ENCODE measurements around the gene CCL7.

The CCL7 gene

DNA sequence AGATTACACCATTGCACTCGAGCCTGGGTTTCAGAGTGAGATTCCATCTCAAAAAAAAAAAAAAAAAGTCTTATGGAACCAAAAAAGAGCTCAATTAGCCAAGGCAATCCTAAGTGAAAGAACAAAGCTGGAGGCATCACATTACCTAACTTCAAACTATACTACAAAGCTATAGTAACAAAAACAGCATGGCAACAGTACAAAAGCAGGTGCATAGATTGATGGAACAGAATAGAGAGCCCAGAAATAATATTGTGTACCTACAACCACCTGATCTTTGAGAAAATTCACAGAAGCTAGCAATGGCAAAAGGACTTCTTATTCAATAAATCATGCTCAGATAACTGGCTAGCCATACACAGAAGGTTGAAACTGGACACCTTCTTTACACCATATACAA, 39.7 kb upstream of the CCL7 start:
- no peaks in the 10 kb centered on the region for H3K27me3 ChIP-seq (replicated peaks; ENCODE audit: control insufficient read depth, insufficient read depth, low read length, poor library complexity, severe bottlenecking)
- no peaks in the 10 kb centered on the region for H3K36me3 ChIP-seq (ENCODE audit: control insufficient read depth, insufficient read depth, low read length)
- H3K4me1 ChIP-seq (ENCODE audit: control insufficient read depth, insufficient read depth, low read length, poor library complexity, severe bottlenecking) = no peaks in the 10 kb centered on the region
- no peak overlapping the region for H3K4me3 ChIP-seq (ENCODE audit: insufficient read depth, low read depth, low read length, poor library complexity, severe bottlenecking)
- no peak for DNase-seq
- no peaks in the 10 kb centered on the region for H3K9me3 ChIP-seq (ENCODE audit: control insufficient read depth, low read length)
- no peak overlapping the region for H3K27ac ChIP-seq (ENCODE audit: insufficient read depth, low read length, poor library complexity, severe bottlenecking)

DNA sequence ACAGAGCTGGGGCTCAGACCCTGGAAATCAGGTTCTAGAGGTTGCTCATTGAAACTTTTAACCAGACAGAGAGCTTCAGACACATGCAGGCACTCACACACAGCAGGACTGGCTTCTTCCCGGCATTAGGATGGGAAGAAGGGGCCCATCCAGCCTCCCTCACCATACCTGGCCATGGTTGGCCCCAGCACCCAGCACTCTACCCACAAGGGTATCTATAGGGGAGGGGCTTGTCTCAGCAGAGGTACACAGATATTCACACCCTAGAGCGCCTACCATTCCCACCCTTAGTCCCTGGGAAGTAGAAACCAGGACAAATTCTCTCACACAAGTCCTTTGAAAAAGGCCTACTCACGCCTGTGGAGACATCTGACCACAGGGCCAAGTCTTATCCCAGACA, 35.4 kb upstream of the CCL7 start:
- no peak for DNase-seq
- Histone ChIP-seq H3K4me1 (ENCODE audit: control insufficient read depth, insufficient read depth, low read length, poor library complexity, severe bottlenecking) (no peaks in the 10 kb centered on the region), H3K27ac (ENCODE audit: insufficient read depth, low read length, poor library complexity, severe bottlenecking) (no peak overlapping the region)

DNA sequence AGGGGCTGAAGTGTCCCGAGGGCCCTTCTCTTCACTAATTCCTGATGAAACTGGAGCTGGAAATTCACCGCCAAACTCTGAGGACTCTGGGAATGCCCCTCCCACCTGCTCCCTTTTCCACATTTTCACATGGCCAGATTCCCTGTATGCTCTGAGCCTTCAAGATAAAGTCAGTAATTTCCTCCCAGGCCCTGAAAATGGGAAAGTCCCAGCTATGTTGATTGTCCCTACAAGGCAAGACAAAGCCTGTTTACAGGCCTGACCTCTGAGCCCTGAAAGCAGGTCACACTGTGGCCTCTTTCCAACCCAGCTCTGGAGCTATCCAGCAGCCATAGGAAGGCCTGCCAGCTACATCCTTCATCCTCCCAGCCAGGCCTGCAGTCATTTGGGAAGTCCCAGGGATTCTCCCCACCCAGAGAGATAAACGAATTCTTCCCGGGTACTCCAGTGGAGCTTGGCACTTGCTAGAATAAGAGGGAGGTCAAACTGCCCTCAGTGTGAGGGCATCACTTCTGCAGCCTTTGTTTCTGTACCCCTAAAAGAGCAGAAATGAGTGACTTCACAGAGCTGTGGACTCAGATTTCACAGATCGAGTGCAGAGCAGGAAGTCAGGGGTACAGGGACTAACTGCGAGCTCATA, 34.5 kb upstream of the CCL7 start:
- no peaks in the 10 kb centered on the region for H3K4me1 ChIP-seq (ENCODE audit: control insufficient read depth, insufficient read depth, low read length, poor library complexity, severe bottlenecking)

More for the DNA sequence above, 35.4 kb upstream of the CCL7 start:
- H3K27me3 ChIP-seq (replicated peaks; ENCODE audit: control insufficient read depth, insufficient read depth, low read length, poor library complexity, severe bottlenecking) = no peaks in the 10 kb centered on the region
- no peaks in the 10 kb centered on the region for H3K36me3 ChIP-seq (ENCODE audit: control insufficient read depth, insufficient read depth, low read length)
- no peak overlapping the region for H3K4me3 ChIP-seq (ENCODE audit: insufficient read depth, low read depth, low read length, poor library complexity, severe bottlenecking)
- H3K9me3 ChIP-seq (ENCODE audit: control insufficient read depth, low read length) = no peaks in the 10 kb centered on the region

DNA sequence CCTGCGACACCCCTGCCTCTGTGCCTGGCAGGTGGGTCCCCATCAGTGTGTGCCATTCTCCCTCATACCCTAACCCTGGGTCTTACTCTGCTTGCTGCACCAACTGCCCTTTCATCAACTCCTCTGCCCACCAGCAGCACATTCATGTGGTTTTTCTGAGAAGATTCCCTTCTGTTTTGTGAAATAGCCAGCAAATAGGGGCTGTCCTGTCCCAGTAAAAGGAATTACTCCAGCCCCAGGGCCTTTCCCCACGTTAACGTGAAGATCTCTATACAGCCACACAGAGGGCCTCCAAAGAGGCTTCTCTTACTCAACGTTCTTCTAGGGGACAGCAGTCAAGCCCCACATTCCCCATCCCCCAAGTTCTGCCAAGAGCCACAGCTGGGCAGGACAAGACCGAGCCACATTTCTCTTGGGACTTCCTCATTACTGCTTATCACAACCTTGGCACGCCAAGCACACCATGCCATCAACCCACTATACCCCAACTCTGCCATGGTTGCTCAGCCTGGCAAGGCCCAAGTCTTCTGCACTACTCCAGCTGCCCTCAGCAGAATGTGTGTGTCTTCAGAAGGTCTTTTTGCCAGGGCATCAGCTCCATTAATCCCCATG, 33.6 kb upstream of the CCL7 start:
- Histone ChIP-seq H3K27me3 (replicated peaks; ENCODE audit: control insufficient read depth, insufficient read depth, low read length, poor library complexity, severe bottlenecking) (no peaks in the 10 kb centered on the region), H3K9me3 (ENCODE audit: control insufficient read depth, low read length) (no peaks in the 10 kb centered on the region), H3K4me1 (ENCODE audit: control insufficient read depth, insufficient read depth, low read length, poor library complexity, severe bottlenecking) (no peaks in the 10 kb centered on the region), H3K4me3 (ENCODE audit: insufficient read depth, low read depth, low read length, poor library complexity, severe bottlenecking) (no peak overlapping the region), H3K27ac (ENCODE audit: insufficient read depth, low read length, poor library complexity, severe bottlenecking) (no peak overlapping the region), H3K36me3 (ENCODE audit: control insufficient read depth, insufficient read depth, low read length) (no peaks in the 10 kb centered on the region)
- no peak for DNase-seq

More for the DNA sequence above, 34.5 kb upstream of the CCL7 start:
- no peaks in the 10 kb centered on the region for H3K27me3 ChIP-seq (replicated peaks; ENCODE audit: control insufficient read depth, insufficient read depth, low read length, poor library complexity, severe bottlenecking)
- H3K9me3 ChIP-seq (ENCODE audit: control insufficient read depth, low read length) = no peaks in the 10 kb centered on the region
- H3K36me3 ChIP-seq (ENCODE audit: control insufficient read depth, insufficient read depth, low read length) = no peaks in the 10 kb centered on the region
- DNase-seq = no peak
- H3K4me3 ChIP-seq (ENCODE audit: insufficient read depth, low read depth, low read length, poor library complexity, severe bottlenecking) = no peak overlapping the region
- no peak overlapping the region for H3K27ac ChIP-seq (ENCODE audit: insufficient read depth, low read length, poor library complexity, severe bottlenecking)

DNA sequence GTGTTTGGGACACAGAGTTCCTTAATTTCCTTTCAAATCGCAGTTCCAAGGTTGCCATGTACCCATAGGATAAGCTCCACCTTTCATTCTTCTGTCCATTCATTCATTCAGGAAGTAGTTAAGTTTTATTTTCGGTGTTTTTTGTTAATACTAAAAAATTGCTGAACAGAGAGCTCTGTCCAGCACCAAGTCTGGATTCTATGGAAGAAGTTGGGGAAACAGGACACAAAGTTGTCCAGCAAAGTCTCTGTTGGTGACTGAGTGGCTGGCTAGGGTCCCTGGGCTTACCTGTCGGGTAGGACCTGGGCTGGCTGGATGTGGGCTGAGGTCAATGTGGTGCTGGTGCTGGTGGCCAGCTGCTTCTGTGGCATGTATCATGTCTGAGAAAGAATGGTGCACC, 32.6 kb upstream of the CCL7 start:
- no peaks in the 10 kb centered on the region for H3K27me3 ChIP-seq (replicated peaks; ENCODE audit: control insufficient read depth, insufficient read depth, low read length, poor library complexity, severe bottlenecking)
- no peak overlapping the region for H3K27ac ChIP-seq (ENCODE audit: insufficient read depth, low read length, poor library complexity, severe bottlenecking)
- H3K4me1 ChIP-seq (ENCODE audit: control insufficient read depth, insufficient read depth, low read length, poor library complexity, severe bottlenecking) = no peaks in the 10 kb centered on the region
- H3K36me3 ChIP-seq (ENCODE audit: control insufficient read depth, insufficient read depth, low read length) = no peaks in the 10 kb centered on the region
- no peak overlapping the region for H3K4me3 ChIP-seq (ENCODE audit: insufficient read depth, low read depth, low read length, poor library complexity, severe bottlenecking)
- DNase-seq = no peak
- no peaks in the 10 kb centered on the region for H3K9me3 ChIP-seq (ENCODE audit: control insufficient read depth, low read length)

DNA sequence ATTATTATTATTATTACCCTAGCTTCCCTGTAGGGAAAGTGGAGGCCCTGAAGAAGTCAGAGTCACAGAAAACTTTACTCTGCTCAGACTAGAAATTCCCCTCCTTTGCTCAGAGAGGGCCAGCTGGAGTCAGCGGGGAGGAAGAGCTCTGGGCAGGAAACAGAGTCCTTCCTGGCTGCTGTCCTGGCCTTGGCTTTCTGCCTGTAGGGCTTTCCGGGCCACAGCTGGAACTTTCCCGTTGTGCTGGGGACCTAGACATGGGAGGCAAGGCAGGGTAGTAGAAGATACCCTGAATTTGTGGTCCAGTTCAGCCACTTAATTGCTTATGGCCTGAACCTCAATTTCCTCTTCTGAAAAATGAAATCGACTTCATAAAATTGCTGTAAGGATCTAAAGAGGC, 29.0 kb upstream of the CCL7 start:
- no peak for DNase-seq
- Histone ChIP-seq H3K4me1 (ENCODE audit: control insufficient read depth, insufficient read depth, low read length, poor library complexity, severe bottlenecking) (no peaks in the 10 kb centered on the region), H3K4me3 (ENCODE audit: insufficient read depth, low read depth, low read length, poor library complexity, severe bottlenecking) (no peak overlapping the region), H3K27me3 (replicated peaks; ENCODE audit: control insufficient read depth, insufficient read depth, low read length, poor library complexity, severe bottlenecking) (no peaks in the 10 kb centered on the region), H3K36me3 (ENCODE audit: control insufficient read depth, insufficient read depth, low read length) (no peaks in the 10 kb centered on the region), H3K9me3 (ENCODE audit: control insufficient read depth, low read length) (no peaks in the 10 kb centered on the region), H3K27ac (ENCODE audit: insufficient read depth, low read length, poor library complexity, severe bottlenecking) (no peak overlapping the region)

DNA sequence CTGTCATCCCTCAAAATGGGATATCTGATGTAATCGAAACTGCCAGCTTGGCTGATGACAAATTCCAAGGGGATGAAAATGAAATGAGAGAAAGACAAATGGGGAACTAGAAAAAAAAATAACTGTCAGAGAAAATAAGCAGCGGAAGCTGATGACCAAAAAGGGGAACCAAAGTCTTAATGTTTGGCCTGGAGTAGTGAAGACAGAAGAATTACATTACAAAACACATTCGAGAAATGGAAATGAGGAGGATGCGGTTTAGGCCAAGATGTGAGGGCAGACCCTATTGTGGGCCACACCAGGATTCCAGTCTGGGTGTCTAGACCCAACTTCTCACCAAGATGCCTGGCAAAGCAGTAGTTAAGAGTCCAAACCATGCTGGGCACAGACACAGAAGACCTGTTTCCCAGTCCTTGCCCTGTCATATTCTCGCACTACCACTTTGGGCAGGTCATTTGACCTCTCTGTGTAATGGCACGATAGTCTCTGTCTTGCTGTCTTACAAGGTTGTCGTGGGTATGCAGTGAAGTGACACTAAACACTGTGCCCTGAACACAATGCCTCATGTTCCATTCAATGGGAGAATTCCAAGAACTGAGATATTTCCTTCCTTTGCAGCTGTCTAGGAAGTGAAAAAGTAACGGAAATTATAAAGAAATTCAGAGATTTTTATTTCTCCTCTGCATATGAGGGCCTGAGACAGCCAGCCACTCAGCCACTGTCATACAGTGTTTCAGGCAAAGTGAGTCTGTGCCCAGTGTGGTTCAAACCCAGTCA, 27.2 kb upstream of the CCL7 start:
- Histone ChIP-seq H3K9me3 (ENCODE audit: control insufficient read depth, low read length) (no peaks in the 10 kb centered on the region), H3K36me3 (ENCODE audit: control insufficient read depth, insufficient read depth, low read length) (no peaks in the 10 kb centered on the region), H3K27me3 (replicated peaks; ENCODE audit: control insufficient read depth, insufficient read depth, low read length, poor library complexity, severe bottlenecking) (no peaks in the 10 kb centered on the region), H3K4me3 (ENCODE audit: insufficient read depth, low read depth, low read length, poor library complexity, severe bottlenecking) (no peak overlapping the region), H3K27ac (ENCODE audit: insufficient read depth, low read length, poor library complexity, severe bottlenecking) (no peak overlapping the region), H3K4me1 (ENCODE audit: control insufficient read depth, insufficient read depth, low read length, poor library complexity, severe bottlenecking) (no peaks in the 10 kb centered on the region)
- no peak for DNase-seq

DNA sequence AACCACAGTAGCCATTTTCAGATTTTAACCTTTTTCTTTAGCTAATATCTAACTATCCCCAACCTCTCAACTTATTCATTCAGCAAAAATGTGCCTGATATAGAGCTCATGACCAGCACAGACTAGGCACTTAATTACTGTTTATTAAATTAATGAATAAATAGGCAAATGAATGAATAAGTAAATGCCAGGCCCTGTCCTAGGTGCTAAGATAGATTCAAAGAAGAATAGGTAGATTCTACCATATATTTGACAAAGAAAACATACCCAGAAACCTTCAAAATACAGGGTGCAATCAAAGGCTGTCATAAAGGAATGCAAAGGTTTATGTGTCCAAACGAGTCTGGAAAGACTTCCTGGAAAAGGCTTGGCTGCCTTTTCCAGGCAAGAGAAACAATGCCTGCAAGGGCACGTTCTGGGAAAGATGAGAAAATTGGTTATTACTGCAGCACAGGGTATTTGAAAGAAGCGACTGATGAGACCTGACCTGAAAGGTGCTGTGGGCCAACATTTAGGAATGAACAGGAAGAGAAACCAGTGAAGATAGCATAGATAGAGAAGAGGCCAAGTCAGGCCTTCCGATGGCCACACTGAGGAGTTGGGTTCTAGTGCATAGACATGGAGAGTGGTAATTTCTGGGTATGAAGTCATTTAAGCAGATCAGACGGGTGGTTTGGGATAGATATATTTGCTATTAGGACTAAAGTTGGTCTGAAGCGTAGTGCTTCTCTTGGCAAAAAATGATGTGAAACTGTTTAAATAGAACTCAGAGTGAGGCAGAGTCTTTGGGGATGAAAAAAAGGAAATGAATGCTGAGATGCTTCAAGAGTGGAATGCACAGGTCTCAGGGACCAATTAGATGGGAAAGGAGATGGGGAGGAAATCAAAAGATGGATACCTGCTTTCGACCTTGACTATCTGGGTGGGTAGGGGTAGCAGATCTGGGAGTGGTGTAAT, 26.4 kb upstream of the CCL7 start:
- Histone ChIP-seq H3K36me3 (ENCODE audit: control insufficient read depth, insufficient read depth, low read length) (no peaks in the 10 kb centered on the region), H3K27me3 (replicated peaks; ENCODE audit: control insufficient read depth, insufficient read depth, low read length, poor library complexity, severe bottlenecking) (no peaks in the 10 kb centered on the region), H3K9me3 (ENCODE audit: control insufficient read depth, low read length) (no peaks in the 10 kb centered on the region), H3K4me1 (ENCODE audit: control insufficient read depth, insufficient read depth, low read length, poor library complexity, severe bottlenecking) (no peaks in the 10 kb centered on the region), H3K4me3 (ENCODE audit: insufficient read depth, low read depth, low read length, poor library complexity, severe bottlenecking) (no peak overlapping the region), H3K27ac (ENCODE audit: insufficient read depth, low read length, poor library complexity, severe bottlenecking) (no peak overlapping the region)
- DNase-seq = no peak

DNA sequence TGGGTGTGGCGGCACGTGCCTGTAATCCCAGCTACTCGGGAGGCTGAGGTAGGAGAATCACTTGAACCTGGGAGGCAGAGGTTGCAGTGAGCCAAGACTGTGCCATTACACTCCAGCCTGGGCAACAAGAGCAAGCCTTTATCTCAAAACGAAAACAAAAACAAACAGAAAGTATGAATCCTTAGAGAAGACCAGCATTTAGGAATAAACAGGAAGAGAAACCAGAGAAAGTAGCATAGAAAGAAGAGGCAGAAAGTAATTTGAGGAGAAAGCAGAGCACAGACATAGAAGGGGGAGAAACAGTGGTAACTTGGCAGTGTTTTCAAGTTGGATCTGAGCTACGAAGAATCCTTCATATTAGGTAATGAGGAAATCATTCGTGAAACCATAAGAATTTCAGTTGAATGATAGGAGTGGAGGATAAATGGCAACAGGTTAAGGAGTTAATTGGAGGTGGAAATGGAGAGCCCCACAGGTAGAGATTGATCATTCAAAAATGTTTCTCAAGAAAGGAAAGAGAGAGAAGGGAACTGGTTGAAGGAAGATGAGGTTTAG, 24.6 kb upstream of the CCL7 start:
- Histone ChIP-seq H3K27ac (ENCODE audit: insufficient read depth, low read length, poor library complexity, severe bottlenecking) (no peak overlapping the region), H3K4me1 (ENCODE audit: control insufficient read depth, insufficient read depth, low read length, poor library complexity, severe bottlenecking) (no peaks in the 10 kb centered on the region), H3K36me3 (ENCODE audit: control insufficient read depth, insufficient read depth, low read length) (no peaks in the 10 kb centered on the region), H3K27me3 (replicated peaks; ENCODE audit: control insufficient read depth, insufficient read depth, low read length, poor library complexity, severe bottlenecking) (no peaks in the 10 kb centered on the region), H3K4me3 (ENCODE audit: insufficient read depth, low read depth, low read length, poor library complexity, severe bottlenecking) (no peak overlapping the region), H3K9me3 (ENCODE audit: control insufficient read depth, low read length) (no peaks in the 10 kb centered on the region)
- no peak for DNase-seq
